HG03095 (cell line): ENCODE data around the gene CHRNB4.
"Not testable (repeated sequence)": the region's sequence is repeated elsewhere in the genome, so short reads cannot be mapped to it uniquely, and the experiment has no call there.

Source experiments
- ATAC-seq: cut with Tn5 transposase; IDR thresholded peaks from one replicate; pipeline ENCODE4 v1.9.1; 2021; ENCODE audit warnings: moderate library complexity; ENCODE audit not compliant: unreplicated experiment

Gene CHRNB4

GRCh38 chr15:78641102-78641748, at the start of gene CHRNB4:
Gene CHRNB4 (minus strand): TSS chr15:78641210. CDS start chr15:78641133, 77 bp downstream.
- ATAC-seq: no peak

GRCh38 chr15:78689626-78690025, 48.6 kb upstream of the CHRNB4 start:
- no peak for ATAC-seq

- ATAC-seq: no peak
Observed at GRCh38 chr15:78685925-78686324, 44.9 kb upstream of the CHRNB4 start.

GRCh38 chr15:78685159-78685921, 44.3 kb upstream of the CHRNB4 start:
- ATAC-seq: no peak

GRCh38 chr15:78684657-78685056, 43.6 kb upstream of the CHRNB4 start:
- ATAC-seq: no peak

- ATAC-seq: not testable (repeated sequence)
Observed at GRCh38 chr15:78683599-78683998, 42.6 kb upstream of the CHRNB4 start.

- ATAC-seq: no peak
Observed at GRCh38 chr15:78682693-78683410, 41.8 kb upstream of the CHRNB4 start.

- ATAC-seq: no peak
Observed at GRCh38 chr15:78682004-78682651, 41.1 kb upstream of the CHRNB4 start.

GRCh38 chr15:78681281-78682003, 40.4 kb upstream of the CHRNB4 start:
- no peak for ATAC-seq

- no peak for ATAC-seq
Observed at GRCh38 chr15:78680431-78681075, 39.5 kb upstream of the CHRNB4 start.

- no peak for ATAC-seq
Observed at GRCh38 chr15:78679089-78679511, 38.1 kb upstream of the CHRNB4 start.

GRCh38 chr15:78676424-78677110, 35.6 kb upstream of the CHRNB4 start:
- ATAC-seq: no peak

GRCh38 chr15:78675617-78676360, 34.8 kb upstream of the CHRNB4 start:
- ATAC-seq: no peak

GRCh38 chr15:78675206-78675605, 34.2 kb upstream of the CHRNB4 start:
- ATAC-seq: no peak

GRCh38 chr15:78673917-78674444, 33.0 kb upstream of the CHRNB4 start:
- ATAC-seq: no peak

GRCh38 chr15:78673476-78673875, 32.5 kb upstream of the CHRNB4 start:
- ATAC-seq: no peak

GRCh38 chr15:78672285-78673014, 31.4 kb upstream of the CHRNB4 start:
- ATAC-seq: no peak
